Ascending aorta (tissue), 2 donors: ENCODE data around the gene TAPT1. TPM values are rescaled to one million over a fixed set of nuclear protein-coding genes. Genes with fewer than 3 reads are reported as not detected.
A peak's percentile ranks its signal among the peaks of the same experiment; 100 is the strongest.
"Not testable (repeated sequence)": the region's sequence is repeated elsewhere in the genome, so short reads cannot be mapped to it uniquely, and the experiment has no call there.

Experiments used
- DNase-seq, 2 donors: peaks; one replicate each; pipeline ENCODE4 v3.0.0-alpha.2; 2019; ENCODE audit warnings: low spot score in 2 of 2
- H3K27ac ChIP-seq, 2 donors: fragments of 200-600 bp; sonication (generic); one replicate each; pipeline ENCODE4 v1.5.1; 2016 to 2017; ENCODE audit warnings: mild to moderate bottlenecking in 1 of 2
- H3K27me3 ChIP-seq: fragments of 200-600 bp; sonication (generic); one replicate; pipeline ENCODE4 v1.5.1; 2017
- H3K36me3 ChIP-seq, 2 donors: fragments of 200-600 bp; sonication (generic); one replicate each; pipeline ENCODE4 v1.5.1; 2016
- H3K4me1 ChIP-seq, 2 donors: fragments of 200-600 bp; sonication (generic); one replicate each; pipeline ENCODE4 v1.5.1; 2016 to 2017; ENCODE audit warnings: mild to moderate bottlenecking in 1 of 2
- H3K4me3 ChIP-seq, 2 donors: fragments of 200-600 bp; sonication (generic); one replicate each; pipeline ENCODE4 v1.5.1; 2016 to 2017; ENCODE audit warnings: mild to moderate bottlenecking in 1 of 2
- H3K9me3 ChIP-seq, 2 donors: fragments of 200-600 bp; sonication (generic); one replicate each; pipeline ENCODE4 v1.5.1; 2016
- intact Hi-C: fragments of 100-400 bp; cut with DNase I; formaldehyde crosslinking; loops from one replicate; pipeline ENCODE4 v1.15.1; 2023
- total RNA-seq: library from RNA; depleted of rRNA; stranded (reverse); fragments of >200 nt; gene quantifications from one replicate; pipeline ENCODE4 v1.1.0, GENCODE V29; 2016
- TF ChIP-seq, protein P1 (sequence below), 3 experiments: fragments of 200-600 bp in 2 of 3; fragments of 450-650 bp in 1 of 3; sonication (generic) in 2 of 3; IDR thresholded peaks; one replicate each; pipeline ENCODE4 v1.5.1; 2016 to 2019; ENCODE audit warnings: antibody characterized with exemption in 3 of 3, mild to moderate bottlenecking in 1 of 3, moderate library complexity in 1 of 3

Gene TAPT1, protein sequence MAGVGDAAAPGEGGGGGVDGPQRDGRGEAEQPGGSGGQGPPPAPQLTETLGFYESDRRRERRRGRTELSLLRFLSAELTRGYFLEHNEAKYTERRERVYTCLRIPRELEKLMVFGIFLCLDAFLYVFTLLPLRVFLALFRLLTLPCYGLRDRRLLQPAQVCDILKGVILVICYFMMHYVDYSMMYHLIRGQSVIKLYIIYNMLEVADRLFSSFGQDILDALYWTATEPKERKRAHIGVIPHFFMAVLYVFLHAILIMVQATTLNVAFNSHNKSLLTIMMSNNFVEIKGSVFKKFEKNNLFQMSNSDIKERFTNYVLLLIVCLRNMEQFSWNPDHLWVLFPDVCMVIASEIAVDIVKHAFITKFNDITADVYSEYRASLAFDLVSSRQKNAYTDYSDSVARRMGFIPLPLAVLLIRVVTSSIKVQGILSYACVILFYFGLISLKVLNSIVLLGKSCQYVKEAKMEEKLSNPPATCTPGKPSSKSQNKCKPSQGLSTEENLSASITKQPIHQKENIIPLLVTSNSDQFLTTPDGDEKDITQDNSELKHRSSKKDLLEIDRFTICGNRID
- 10.7 TPM for total RNA-seq

DNA sequence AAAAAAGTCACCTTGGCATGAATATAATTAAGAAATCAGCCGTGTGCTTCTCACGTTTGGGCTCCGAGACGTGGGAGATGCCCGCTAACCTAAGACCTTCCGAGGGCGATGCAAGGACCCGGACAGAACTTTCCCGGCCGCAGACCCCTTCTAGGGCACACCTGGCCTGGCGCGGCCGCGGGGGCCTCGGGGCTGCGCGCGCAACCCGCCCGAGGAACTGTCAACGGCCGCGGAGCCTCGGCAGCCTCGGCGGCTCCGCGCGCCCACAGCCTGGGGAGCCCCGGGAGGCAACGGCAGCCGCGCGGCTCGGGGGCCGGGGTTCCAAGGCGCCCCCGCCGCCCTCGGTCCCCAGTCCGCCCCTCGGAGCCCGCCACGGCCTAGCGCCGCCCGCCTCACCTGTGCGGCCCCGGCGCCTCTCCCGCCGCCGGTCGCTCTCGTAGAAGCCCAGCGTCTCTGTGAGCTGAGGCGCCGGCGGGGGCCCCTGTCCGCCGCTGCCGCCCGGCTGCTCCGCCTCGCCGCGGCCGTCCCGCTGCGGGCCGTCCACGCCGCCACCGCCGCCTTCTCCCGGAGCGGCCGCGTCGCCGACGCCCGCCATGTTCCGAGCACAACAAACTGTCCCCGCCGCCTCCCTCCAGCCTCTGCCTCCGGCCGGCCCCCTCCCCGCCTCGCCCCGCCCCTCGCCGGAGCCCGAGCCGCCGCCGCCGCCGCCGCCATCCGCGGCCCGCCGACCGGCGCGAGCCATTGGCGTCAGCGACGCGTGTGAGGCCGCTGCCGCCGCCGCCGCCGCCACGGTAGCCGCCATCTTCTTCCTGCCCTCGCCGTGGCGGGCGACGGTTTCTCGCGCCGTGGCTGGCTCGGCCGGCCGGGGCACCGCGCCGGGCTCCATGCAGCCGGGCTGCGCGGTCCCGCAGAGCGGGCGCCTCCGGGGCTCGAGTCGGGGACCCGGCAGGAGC, at the start of gene TAPT1:
TSS of gene TAPT1 (minus strand) at position 609 of the 953 bp plus-strand sequence. CDS start at position 595, 14 bp downstream.
- DNase-seq = peak in 1 of 2 donors; percentile 85
- Histone ChIP-seq H3K27ac (peak within 1 kb of the TSS; percentile 98), H3K27me3 (no peaks in the 10 kb centered on the region), H3K9me3 (no peaks in the 10 kb centered on the region), H3K36me3 (no peaks in the 10 kb centered on the region), H3K4me3 (peak within 1 kb of the TSS; percentile 93 to 96), H3K4me1 (peaks cover 4 to 37% of the 10 kb centered on the region in 2 donors)
- TF ChIP-seq, protein P1, sequence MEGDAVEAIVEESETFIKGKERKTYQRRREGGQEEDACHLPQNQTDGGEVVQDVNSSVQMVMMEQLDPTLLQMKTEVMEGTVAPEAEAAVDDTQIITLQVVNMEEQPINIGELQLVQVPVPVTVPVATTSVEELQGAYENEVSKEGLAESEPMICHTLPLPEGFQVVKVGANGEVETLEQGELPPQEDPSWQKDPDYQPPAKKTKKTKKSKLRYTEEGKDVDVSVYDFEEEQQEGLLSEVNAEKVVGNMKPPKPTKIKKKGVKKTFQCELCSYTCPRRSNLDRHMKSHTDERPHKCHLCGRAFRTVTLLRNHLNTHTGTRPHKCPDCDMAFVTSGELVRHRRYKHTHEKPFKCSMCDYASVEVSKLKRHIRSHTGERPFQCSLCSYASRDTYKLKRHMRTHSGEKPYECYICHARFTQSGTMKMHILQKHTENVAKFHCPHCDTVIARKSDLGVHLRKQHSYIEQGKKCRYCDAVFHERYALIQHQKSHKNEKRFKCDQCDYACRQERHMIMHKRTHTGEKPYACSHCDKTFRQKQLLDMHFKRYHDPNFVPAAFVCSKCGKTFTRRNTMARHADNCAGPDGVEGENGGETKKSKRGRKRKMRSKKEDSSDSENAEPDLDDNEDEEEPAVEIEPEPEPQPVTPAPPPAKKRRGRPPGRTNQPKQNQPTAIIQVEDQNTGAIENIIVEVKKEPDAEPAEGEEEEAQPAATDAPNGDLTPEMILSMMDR (IDR thresholded peaks at IDR 0.05) = no peak
- intact Hi-C loops = loop anchor here (2.0 to 10.0 kb wide), 4 partner anchors 29 to 571 kb away; partner anchors contain the start of gene FBXL5

DNA sequence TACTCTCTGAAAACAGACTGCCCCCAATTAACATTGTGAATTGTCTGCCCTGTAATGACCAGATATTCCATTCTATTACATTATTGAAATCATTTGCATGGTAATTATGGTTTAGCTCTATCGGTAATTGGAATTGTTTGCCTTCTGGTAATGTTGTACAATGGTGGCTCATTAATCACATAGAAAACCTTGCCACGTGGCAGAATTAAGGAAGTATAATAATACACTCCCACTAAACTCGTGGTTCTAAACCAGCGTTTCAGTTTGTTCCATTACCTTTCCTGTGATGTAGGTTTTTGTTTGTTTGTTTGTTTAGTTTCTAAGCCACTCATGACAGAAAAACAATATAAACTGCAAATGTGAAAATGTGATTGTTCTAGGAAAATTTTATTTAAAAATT, 45.1 kb upstream of the TAPT1 start:
- DNase-seq = no peak
- Histone ChIP-seq H3K27ac (no peak overlapping the region), H3K4me3 (no peak overlapping the region), H3K4me1 (peaks cover 3 to 13% of the 10 kb centered on the region in 2 donors), H3K27me3 (no peaks in the 10 kb centered on the region), H3K36me3 (no peaks in the 10 kb centered on the region), H3K9me3 (no peaks in the 10 kb centered on the region)
- intact Hi-C loops = no loop called here
- TF ChIP-seq, protein P1 (IDR thresholded peaks at IDR 0.05) = no peak

DNA sequence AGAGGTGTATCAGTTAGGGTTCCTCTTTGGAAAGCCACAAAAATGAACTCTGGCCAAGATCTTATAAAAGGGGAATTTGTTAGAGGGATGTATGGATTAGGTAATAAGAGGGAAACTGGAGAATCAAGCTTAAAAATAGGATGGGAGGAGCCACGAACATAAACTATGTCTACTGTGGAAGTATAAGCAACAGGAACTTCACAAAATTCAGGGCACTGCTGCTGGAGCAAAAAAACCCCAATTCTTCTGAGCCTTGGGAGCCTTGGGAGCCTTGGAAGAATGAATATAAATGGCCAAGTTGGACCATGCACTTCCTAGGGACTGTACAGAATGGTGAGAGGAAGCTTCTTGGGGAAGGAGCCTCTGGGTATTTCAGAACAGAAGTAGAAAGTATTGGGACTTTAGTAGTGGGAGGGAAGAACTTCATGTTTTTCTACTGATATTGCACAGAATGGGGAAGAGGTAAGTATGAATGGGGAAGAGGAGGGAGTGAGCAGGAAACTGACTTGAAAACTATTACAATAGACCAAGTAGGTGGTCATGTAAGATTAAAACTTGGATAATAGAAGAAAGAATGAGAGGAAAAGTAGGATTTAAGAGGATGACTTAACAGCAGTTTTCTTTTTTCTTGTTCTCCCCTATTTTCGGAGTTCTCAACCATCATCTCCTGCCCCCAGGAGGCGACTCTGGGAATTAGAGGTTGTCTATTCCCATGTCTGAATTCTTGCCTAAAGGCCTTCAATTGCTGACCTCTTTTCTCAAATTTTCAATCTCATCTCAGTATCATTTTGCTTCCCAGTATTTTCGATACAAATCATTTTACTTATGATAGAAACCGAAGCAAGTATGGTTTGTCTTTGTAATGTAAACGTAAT, 44.4 kb upstream of the TAPT1 start:
- H3K27me3 ChIP-seq = no peaks in the 10 kb centered on the region
- no peak overlapping the region for H3K4me3 ChIP-seq
- H3K36me3 ChIP-seq = no peaks in the 10 kb centered on the region
- peak overlapping the region; percentile 24 to 70 for H3K27ac ChIP-seq
- intact Hi-C loops = no loop called here
- H3K9me3 ChIP-seq = no peaks in the 10 kb centered on the region
- H3K4me1 ChIP-seq = peaks cover 3 to 13% of the 10 kb centered on the region in 2 donors
- DNase-seq = no peak
- TF ChIP-seq, protein P1 (IDR thresholded peaks at IDR 0.05) = no peak

DNA sequence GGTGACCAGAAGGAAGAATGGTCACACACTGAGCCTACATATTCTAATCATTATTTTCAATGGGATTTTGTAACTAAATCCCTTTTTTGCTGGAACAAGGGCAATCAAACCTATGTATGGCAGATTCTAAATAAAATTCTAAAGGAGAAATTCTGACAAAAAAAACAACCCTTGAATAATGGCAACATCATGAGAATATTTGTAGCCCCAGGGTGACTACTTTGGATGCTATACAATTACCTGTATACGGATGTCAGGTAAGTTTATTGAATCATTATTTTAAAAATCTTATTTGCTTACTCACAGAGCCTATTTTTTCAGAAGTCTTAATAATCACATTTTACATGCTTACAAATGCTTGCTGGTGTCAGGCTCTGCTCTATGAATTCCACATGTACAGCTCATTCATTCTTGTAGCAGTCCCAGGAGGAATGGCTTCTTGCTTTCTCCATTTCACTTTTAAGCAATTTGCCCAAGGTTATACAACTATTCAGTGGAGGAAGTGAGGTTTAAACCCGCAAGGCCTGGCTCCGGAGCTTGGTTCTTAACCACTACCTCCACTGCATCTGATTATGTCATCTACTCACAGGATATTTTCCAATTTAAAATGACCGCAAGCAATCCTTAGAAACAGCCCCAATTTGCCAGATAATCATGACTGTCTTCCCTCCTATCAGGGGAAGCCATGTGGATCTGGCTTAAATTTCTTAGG, 43.6 kb upstream of the TAPT1 start:
- peaks cover 3 to 13% of the 10 kb centered on the region in 2 donors for H3K4me1 ChIP-seq
- H3K9me3 ChIP-seq, H3K36me3 ChIP-seq, intact Hi-C loops, H3K4me3 ChIP-seq, H3K27me3 ChIP-seq: not testable (repeated sequence)
- H3K27ac ChIP-seq = peak overlapping the region; percentile 24 to 70
- DNase-seq = peak in 1 of 2 donors; percentile 73

DNA sequence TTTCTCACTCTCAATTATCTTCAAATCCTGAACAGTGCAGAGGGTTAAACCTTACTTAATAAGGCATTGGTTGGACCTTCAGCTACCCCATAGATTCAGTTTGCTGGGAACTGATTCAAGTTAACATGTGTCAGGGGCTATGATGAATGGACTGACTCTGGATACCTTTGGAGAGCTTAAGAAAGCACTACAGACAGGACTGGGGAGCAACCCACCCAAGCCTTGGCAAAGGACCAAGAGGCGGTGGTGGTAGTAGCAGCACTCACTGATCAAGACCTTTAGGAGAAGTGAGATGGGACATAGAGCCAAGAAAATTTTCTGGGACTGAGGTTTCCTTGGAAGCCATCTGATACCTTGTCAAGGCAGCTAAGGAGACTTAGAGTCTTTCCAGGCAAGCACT, 43.0 kb upstream of the TAPT1 start:
- no peak overlapping the region for H3K4me3 ChIP-seq
- no peak for DNase-seq
- TF ChIP-seq, protein P1 (IDR thresholded peaks at IDR 0.05) = no peak
- H3K27me3 ChIP-seq = no peaks in the 10 kb centered on the region
- peaks cover 3 to 13% of the 10 kb centered on the region in 2 donors for H3K4me1 ChIP-seq
- intact Hi-C loops = no loop called here
- no peaks in the 10 kb centered on the region for H3K36me3 ChIP-seq
- H3K9me3 ChIP-seq = no peaks in the 10 kb centered on the region
- H3K27ac ChIP-seq = peak overlapping the region in 1 of 2 donors; percentile 49
